HepG2 (cell line): ENCODE data around the gene TAF12. TPM values are rescaled to one million over a fixed set of nuclear protein-coding genes. Genes with fewer than 3 reads are reported as not detected.
A peak's percentile ranks its signal among the peaks of the same experiment; 100 is the strongest.

Experiments used
- AGO1 ChIP-seq: fragments of 200-400 bp; formaldehyde crosslinking; IDR thresholded peaks from 2 replicates; pipeline ENCODE4 v1.6.1; 2017; ENCODE audit warnings: mild to moderate bottlenecking, low read depth, low read length, moderate library complexity; ENCODE audit not compliant: poor library complexity, severe bottlenecking
- AGO2 ChIP-seq: fragments of 200-400 bp; formaldehyde crosslinking; optimal IDR thresholded peaks from 2 replicates; pipeline ENCODE3; 2017; ENCODE audit warnings: mild to moderate bottlenecking, low read depth, low read length, moderate library complexity
- CBX2 ChIP-seq, 2 experiments: fragments of 200-600 bp in 1 of 2; sonication (generic); formaldehyde crosslinking in 1 of 2; IDR thresholded peaks; 2 replicates each; pipeline versions ENCODE4 v1.7.0 to v1.8.1; 2018 to 2022; ENCODE audit warnings: low read depth in 2 of 2, low read length in 1 of 2, mild to moderate bottlenecking in 1 of 2, missing genetic modification reagents in 1 of 2
- GLI4 ChIP-seq: sonication (generic); formaldehyde crosslinking; IDR thresholded peaks from 2 replicates; pipeline ENCODE4 v1.5.1; 2020; ENCODE audit warnings: missing genetic modification reagents, mild to moderate bottlenecking, moderate library complexity, borderline replicate concordance
- HES4 ChIP-seq: sonication (generic); formaldehyde crosslinking; IDR thresholded peaks from 2 replicates; pipeline ENCODE4 v1.9.0; 2021; ENCODE audit warnings: mild to moderate bottlenecking, missing genetic modification reagents, borderline replicate concordance
- HOXA9 ChIP-seq: sonication (generic); formaldehyde crosslinking; IDR thresholded peaks from 2 replicates; pipeline ENCODE4 v1.8.1; 2022; ENCODE audit warnings: missing genetic modification reagents, mild to moderate bottlenecking, moderate library complexity, borderline replicate concordance
- IKZF4 ChIP-seq: sonication (generic); formaldehyde crosslinking; IDR thresholded peaks from 2 replicates; pipeline ENCODE4 v1.5.1; 2020; ENCODE audit warnings: borderline replicate concordance, mild to moderate bottlenecking, low read depth, missing genetic modification reagents; ENCODE audit errors: not compliant biosample characterization
- KDM5A ChIP-seq: fragments of 200-600 bp; sonication (generic); IDR thresholded peaks from 2 replicates; pipeline ENCODE4 v1.7.0; 2018; ENCODE audit warnings: antibody characterized with exemption, mild to moderate bottlenecking, low read length, borderline replicate concordance
- RBAK ChIP-seq: sonication (generic); formaldehyde crosslinking; IDR thresholded peaks from 2 replicates; pipeline ENCODE4 v1.5.1; 2020; ENCODE audit warnings: mild to moderate bottlenecking, missing genetic modification reagents
- RFX3 ChIP-seq: IDR thresholded peaks from 2 replicates; pipeline ENCODE4 v1.6.1; 2016; ENCODE audit warnings: missing biosample characterization, missing genetic modification reagents
- SETDB1 ChIP-seq: sonication (generic); formaldehyde crosslinking; IDR thresholded peaks from 2 replicates; pipeline ENCODE4 v1.5.1; 2020; ENCODE audit warnings: missing genetic modification reagents, mild to moderate bottlenecking, borderline replicate concordance
- TP53 ChIP-seq: sonication (generic); formaldehyde crosslinking; conservative IDR thresholded peaks from 2 replicates; pipeline ENCODE4 v1.4.0; 2020; ENCODE audit warnings: missing genetic modification reagents
- ZFP36L2 ChIP-seq: sonication (generic); formaldehyde crosslinking; IDR thresholded peaks from 2 replicates; pipeline ENCODE4 v1.4.0; 2020; ENCODE audit warnings: missing genetic modification reagents
- ZNF136 ChIP-seq: sonication (generic); formaldehyde crosslinking; IDR thresholded peaks from 2 replicates; pipeline ENCODE4 v1.8.1; 2022; ENCODE audit warnings: low read depth, mild to moderate bottlenecking, moderate library complexity, missing genetic modification reagents
- ZNF180 ChIP-seq: sonication (generic); formaldehyde crosslinking; IDR thresholded peaks from 2 replicates; pipeline ENCODE4 v1.4.0; 2020; ENCODE audit warnings: low read depth, missing genetic modification reagents, borderline replicate concordance
- ZXDC ChIP-seq: sonication (generic); formaldehyde crosslinking; IDR thresholded peaks from 2 replicates; pipeline ENCODE4 v1.5.0; 2020; ENCODE audit warnings: mild to moderate bottlenecking, missing genetic modification reagents
- polyA plus RNA-seq, 8 experiments: library from polyadenylated mRNA; depleted of rRNA in 3 of 8; stranded (reverse) in 7 of 8; unstranded in 1 of 8; fragments of >200 nt; fragmentation: Illumina TruSeq in 4 of 8; extraction: Trizol in 4 of 8; gene quantifications; 2 replicates each; pipeline versions ENCODE4 v1.2.1 to v1.2.3, GENCODE V29; 2011 to 2016; ENCODE audit warnings: low read depth in 4 of 8, missing spikeins in 1 of 8, mixed read lengths in 1 of 8; ENCODE audit not compliant: insufficient read depth in 1 of 8
- total RNA-seq, 5 experiments: library from RNA; depleted of rRNA; stranded (reverse); fragments of >200 nt; fragmentation: Illumina TruSeq; extraction: Trizol; gene quantifications; 2 replicates each; pipeline ENCODE4 v1.2.3, GENCODE V29; 2016; ENCODE audit warnings: low read depth in 1 of 5
- TF ChIP-seq, protein P1 (sequence below): sonication (generic); formaldehyde crosslinking; IDR thresholded peaks from 2 replicates; pipeline ENCODE4 v1.4.0; 2020; ENCODE audit warnings: missing genetic modification reagents
- TF ChIP-seq, protein P2 (sequence below): sonication (generic); formaldehyde crosslinking; IDR thresholded peaks from 2 replicates; pipeline ENCODE4 v1.5.0; 2020; ENCODE audit warnings: missing genetic modification reagents

The TAF12 gene
- total and polyA plus RNA-seq, 2 of the 13 experiments (the other 11 are each of a cell fraction or from before 2014, with no cell fraction given), result 16.3 to 17.1 TPM

DNA sequence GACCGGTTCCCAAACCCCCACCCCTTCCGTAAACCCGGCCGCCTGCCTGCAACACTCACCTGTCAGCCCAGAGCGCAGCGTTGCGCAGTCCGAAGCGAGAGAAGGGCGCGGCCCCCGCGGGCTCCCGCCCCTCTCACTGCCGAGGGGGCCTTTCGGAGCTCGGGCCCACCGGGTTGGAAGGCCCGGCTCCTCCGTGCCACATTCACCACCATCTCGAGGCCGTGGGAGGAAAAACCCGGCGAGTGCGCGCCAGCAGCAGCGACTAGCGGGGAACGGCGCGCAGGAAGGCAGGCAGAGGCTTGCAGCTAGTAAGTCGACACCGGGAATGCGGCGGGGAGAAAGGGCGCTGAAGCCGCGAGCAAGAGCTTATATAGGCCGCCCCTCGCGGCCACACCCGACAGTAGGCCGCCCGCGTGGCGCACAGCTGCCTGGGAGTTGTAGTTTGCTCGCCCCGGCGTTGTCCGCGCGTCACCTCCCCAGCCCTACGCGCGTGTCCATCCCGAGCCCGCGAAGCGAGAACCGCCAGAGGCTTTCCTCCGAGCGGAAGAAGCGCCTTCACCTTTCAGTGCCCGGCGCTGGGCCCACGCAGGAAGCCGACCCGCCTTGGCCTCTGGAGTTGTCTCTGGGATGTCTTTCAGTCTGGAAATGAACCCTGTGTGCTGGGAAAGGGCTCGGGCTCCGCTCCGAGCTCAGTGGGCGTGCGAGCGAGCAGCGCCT is 61.2 kb downstream of the TAF12 start (continued):
- TF ChIP-seq KDM5A (peak; percentile 63; the same call in 1 of the 2 replicates), RFX3 (CRISPR knock-in tag) (no peak), HES4 (CRISPR knock-in tag) (peak; percentile 91; the same call in 1 of the 2 replicates), AGO1 (peak; percentile 52), AGO2 (peak; percentile 98), GLI4 (peak; percentile 33; the same call in 1 of the 2 replicates), HOXA9 (CRISPR knock-in tag) (no peak), ZNF136 (CRISPR knock-in tag) (0 out of 2 replicates have a peak, but pooled peaks have one; percentile 72), ZNF180 (CRISPR knock-in tag) (no peak), TP53 (CRISPR knock-in tag) (peak; percentile 41; the same call in 1 of the 2 replicates), IKZF4 (CRISPR knock-in tag) (peak; percentile 51), ZXDC (CRISPR knock-in tag) (no peak), ZFP36L2 (0 out of 2 replicates have a peak, but pooled peaks have one; percentile 38), CBX2 (IDR thresholded peaks at IDR 0.05; ENCODE audit: low read depth, low read length) (no peak), CBX2 (CRISPR knock-in tag; IDR thresholded peaks at IDR 0.05; ENCODE audit: low read depth) (no peak), RBAK (CRISPR knock-in tag) (no peak), SETDB1 (CRISPR knock-in tag) (no peak)
- TF ChIP-seq, protein P1, sequence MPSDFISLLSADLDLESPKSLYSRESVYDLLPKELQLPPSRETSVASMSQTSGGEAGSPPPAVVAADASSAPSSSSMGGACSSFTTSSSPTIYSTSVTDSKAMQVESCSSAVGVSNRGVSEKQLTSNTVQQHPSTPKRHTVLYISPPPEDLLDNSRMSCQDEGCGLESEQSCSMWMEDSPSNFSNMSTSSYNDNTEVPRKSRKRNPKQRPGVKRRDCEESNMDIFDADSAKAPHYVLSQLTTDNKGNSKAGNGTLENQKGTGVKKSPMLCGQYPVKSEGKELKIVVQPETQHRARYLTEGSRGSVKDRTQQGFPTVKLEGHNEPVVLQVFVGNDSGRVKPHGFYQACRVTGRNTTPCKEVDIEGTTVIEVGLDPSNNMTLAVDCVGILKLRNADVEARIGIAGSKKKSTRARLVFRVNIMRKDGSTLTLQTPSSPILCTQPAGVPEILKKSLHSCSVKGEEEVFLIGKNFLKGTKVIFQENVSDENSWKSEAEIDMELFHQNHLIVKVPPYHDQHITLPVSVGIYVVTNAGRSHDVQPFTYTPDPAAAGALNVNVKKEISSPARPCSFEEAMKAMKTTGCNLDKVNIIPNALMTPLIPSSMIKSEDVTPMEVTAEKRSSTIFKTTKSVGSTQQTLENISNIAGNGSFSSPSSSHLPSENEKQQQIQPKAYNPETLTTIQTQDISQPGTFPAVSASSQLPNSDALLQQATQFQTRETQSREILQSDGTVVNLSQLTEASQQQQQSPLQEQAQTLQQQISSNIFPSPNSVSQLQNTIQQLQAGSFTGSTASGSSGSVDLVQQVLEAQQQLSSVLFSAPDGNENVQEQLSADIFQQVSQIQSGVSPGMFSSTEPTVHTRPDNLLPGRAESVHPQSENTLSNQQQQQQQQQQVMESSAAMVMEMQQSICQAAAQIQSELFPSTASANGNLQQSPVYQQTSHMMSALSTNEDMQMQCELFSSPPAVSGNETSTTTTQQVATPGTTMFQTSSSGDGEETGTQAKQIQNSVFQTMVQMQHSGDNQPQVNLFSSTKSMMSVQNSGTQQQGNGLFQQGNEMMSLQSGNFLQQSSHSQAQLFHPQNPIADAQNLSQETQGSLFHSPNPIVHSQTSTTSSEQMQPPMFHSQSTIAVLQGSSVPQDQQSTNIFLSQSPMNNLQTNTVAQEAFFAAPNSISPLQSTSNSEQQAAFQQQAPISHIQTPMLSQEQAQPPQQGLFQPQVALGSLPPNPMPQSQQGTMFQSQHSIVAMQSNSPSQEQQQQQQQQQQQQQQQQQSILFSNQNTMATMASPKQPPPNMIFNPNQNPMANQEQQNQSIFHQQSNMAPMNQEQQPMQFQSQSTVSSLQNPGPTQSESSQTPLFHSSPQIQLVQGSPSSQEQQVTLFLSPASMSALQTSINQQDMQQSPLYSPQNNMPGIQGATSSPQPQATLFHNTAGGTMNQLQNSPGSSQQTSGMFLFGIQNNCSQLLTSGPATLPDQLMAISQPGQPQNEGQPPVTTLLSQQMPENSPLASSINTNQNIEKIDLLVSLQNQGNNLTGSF (CRISPR knock-in tag), result 0 out of 2 replicates have a peak, but pooled peaks have one; percentile 65
- TF ChIP-seq, protein P2, sequence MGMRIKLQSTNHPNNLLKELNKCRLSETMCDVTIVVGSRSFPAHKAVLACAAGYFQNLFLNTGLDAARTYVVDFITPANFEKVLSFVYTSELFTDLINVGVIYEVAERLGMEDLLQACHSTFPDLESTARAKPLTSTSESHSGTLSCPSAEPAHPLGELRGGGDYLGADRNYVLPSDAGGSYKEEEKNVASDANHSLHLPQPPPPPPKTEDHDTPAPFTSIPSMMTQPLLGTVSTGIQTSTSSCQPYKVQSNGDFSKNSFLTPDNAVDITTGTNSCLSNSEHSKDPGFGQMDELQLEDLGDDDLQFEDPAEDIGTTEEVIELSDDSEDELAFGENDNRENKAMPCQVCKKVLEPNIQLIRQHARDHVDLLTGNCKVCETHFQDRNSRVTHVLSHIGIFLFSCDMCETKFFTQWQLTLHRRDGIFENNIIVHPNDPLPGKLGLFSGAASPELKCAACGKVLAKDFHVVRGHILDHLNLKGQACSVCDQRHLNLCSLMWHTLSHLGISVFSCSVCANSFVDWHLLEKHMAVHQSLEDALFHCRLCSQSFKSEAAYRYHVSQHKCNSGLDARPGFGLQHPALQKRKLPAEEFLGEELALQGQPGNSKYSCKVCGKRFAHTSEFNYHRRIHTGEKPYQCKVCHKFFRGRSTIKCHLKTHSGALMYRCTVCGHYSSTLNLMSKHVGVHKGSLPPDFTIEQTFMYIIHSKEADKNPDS (CRISPR knock-in tag), result peak; percentile 75; the same call in 1 of the 2 replicates
